G401.6 (cell line): ENCODE results near the gene MAP3K20.

Experiments used
- FAIRE-seq: peaks from 2 replicates; lab custom pipeline; 2012; peaks lifted over from hg19 to GRCh38; lab: Jason Lieb, UNC

MAP3K20 gene

DNA sequence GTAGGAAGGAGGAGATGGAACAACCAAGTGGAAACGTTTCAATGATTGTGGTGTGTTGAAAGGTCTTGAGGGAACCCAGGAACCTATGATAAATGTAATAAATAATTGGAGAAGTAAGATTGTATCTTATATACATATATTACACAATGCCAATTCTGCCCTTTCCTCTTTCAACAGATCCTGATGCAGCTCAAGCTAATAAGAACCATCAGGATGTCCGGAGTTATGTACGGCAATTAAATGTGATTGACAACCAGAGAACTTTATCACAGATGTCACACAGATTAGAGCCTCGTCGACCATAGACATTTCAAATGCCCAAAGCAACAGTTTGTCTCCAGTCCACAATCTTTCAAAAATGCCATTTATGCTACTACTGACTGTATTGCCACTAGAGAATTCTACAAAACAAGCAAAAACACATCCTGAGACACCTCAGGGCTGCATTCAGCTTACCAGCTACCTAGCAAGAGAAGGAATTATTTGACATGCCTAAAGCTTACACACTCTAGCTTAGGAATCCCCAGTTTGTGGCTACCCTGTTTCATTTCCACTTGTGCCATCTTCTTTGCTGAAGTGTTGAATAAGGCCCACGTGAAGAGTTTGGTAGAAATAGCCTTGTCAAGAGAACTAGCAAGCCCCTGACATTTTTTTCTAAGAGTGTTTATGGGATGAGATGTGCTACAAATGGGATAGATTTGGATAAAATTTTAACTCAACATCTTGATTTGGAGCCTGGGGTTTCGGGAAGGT is 24.0 kb upstream of the MAP3K20 start:
- no peak for FAIRE-seq

- no peak for FAIRE-seq
These were observed 22.5 kb upstream of the MAP3K20 start for GRCh38 chr2:173053043-173053699.

DNA sequence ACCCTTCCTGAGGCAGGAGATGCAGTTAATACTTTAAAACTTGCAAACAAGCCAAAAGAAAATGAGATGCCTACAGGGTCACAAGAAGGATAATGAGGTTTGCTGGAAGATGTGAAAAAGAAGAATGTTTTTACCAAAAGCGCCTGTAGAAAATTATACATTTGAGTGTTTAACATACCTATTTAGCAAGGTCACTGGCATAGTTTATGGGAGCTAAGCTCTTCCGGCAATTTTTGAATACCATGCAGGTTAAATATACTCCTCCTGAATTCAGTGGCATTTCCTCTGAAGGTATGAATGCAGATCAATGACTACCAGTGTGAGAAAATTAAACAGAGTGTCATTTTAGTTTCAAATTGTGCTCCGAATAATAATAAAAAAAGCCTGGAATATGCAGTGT is 21.2 kb upstream of the MAP3K20 start:
- FAIRE-seq, result no peak

GRCh38 chr2:173056705-173057364 is 18.8 kb upstream of the MAP3K20 start:
- FAIRE-seq, result no peak

DNA sequence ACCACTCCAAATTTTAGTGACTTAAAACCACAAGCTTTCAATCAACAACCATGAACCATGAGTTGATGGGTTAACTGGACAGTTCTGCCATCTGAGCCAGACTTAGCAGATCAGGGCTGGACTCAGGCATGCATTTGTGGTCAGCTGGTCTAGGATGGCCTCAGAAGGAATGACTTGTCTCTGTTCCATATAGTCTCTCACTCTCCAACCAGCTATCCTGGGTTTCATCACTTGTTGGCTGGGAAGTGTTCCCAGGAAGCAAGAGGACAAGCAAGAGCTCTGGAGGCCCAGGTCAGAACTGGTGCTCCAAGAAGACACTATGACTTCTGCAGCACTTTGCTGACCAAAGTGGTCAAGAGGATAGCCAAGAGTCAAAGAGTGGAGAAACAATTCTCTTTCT is 17.5 kb upstream of the MAP3K20 start:
- FAIRE-seq, result no peak

DNA sequence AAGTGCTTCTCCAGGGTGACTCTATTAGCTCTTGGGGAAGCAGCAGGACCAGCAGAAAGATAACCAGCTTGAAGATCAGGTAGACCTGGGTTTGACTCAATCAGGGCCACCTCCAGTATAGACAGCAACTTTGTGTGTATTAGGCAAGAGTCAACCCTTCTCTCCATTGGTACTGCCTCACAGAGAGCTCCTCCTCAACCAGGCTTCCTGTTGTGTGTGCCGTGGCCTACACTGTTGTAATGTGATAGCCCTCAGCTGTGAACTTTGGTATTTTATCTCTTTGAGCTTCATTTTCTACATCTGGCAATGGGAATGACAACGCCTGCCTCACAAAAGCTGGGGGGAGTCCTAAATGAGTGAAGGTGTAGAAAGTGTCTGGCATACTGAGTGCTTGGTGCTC is 17.0 kb upstream of the MAP3K20 start:
- no peak for FAIRE-seq

DNA sequence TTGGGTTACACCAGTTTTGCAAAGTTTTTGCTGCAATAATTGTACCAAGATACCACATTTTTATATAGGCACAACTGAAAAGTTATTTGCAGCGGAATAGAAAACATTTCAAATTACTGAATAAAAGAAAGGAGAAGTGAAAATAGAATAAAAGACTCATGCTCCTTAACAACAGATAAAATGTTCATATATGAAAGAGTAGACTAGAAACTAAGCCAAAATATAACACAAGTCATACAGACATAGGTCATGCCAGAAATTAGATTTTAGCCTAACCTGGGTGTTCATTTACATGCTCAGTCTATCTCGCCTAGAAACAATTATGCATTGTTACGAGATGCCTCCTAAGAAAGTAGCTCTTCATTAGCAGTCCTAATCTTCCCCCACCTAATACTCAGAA is 16.4 kb upstream of the MAP3K20 start:
- no peak for FAIRE-seq

DNA sequence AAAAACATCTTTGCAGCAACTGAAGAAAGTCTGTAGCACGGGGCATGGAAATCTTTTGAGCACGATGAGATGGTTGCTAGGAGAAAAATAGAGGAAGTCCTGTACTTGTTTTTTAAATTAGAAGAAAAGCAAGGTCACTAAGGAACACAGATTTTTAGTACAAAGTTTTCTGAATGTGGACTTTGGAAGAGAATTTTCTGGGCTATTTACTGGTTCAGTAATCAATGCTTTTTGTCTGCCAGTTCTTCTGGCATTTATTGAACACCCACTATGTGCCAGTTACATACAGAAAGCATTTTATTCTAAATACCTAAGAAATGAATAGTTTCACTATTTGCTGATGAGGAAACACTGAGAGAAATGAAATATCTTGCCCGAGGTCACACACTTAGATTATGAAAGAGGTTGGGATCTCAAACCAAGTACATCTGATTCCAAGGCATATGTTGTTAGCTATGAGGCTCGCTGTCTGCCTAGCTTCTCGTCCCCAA is 15.6 kb upstream of the MAP3K20 start:
- no peak for FAIRE-seq

DNA sequence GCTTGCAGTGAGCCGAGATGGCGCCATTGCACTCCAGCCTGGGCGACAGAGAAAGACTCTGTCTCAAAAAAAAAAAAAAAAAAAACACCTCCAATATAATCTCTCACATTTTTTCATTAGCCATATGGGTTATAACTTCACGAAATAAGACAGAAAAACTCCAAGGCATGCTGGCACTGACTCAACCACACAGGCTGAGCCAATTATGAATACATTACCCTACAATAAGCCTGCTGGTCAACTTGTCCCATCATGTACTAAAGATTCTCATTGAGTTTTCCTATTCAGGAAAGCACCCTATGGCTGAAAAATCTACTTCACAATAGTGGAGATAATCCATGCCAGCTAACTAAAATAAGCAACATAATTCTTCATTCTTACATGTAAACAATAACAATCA is 12.8 kb upstream of the MAP3K20 start:
- no peak for FAIRE-seq

DNA sequence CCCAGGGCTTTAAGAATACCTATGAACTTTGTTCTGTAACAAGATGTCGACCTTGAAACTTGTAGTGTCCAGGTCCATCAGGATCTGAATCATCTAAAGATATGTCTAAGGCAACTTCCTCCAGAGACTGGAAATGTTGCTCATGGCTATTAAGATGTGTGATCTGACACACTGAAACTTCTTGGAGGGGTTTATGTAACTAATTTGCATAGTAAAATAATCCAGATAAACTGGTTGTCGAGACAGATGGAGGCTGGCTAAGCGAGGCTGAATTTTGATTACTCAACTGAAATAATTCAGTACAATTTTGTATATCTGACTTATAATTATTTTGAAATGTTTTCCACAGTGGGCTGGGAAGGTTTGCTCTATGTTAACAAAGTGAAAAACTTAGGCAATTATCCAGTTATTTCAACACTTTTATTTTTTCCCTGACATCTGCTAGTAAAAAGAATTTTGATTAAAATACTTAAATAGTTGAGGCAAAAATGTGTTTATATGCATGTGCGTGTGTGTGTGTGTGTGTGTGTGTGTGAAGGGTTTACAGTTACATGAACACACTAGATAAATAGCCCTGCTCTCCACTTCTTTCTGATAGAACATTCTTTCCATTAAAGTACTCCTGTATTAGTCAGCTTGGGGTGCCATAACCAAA is 11.4 kb upstream of the MAP3K20 start:
- FAIRE-seq, result no peak

- peak; percentile 11 for FAIRE-seq
These were observed 8.6 kb upstream of the MAP3K20 start for GRCh38 chr2:173066887-173067676.

- FAIRE-seq, result no peak
These were observed 428 bp upstream of the MAP3K20 start for GRCh38 chr2:173075056-173075780.

DNA sequence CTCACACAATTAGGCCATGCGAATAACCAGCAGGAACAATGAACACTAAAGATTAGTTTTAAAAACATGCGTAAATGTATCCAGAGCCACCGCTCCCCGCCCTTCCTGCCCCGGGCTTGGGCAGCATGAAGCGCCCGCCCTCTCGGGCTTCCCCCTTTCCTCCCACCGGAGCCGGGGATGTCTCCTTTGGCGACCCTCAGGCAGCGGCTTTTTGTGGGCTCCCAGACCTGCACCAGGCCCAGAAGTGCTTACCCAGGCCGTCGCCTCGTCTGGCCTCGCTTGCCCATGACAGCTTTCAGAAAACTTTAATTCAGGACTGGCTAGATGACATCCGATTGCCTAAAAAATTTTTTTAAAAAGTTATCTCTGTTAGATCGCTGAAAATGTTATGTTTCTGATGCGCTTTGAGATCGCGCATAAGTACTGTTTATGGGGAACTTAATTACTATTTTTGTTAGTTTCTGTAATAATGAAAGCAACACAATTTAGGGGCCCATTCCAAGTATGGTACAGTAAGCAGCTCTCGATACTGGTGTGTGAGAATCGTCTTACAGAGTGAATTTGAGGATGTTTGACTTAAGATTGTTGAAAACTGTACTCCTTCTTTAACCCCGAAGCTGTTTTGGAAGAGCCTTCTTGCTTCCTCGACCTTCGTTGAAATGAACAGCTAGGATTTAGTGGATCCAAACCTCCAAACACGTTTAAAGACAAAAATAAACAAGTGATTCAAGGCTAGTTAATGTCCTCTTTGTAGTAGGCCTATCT is 1.1 kb downstream of the MAP3K20 start:
- no peak for FAIRE-seq

DNA sequence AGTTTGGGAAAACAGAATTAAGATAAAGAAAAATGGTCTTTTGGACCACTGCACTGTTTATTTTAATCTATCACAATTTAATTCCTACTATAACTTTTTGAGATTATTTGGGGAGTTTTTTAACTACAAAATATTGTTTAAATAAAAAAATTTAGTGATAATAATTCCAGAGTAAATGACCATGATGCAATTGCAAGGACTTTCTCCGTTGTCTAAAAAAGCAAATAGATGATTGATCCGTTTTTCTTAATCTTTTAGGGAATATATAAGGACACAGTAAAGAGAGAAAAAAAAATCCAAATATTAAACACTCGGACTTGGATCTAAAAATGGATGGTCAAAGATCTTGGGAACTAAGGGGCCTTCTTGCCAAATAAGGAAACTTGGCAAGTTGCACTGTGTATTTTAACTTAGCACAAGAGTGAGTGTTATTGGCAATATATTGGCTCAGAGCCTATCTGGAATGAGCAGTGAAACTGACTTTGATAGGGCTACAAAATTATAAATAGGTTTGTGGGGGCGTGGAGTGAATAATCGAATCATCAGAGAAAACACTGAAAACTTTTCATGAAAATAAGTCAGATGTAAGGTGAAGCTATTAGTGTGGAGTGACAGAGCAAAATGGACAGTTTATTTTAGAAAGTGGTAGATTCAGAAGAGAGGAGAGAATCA is 2.0 kb downstream of the MAP3K20 start:
- FAIRE-seq, result no peak

DNA sequence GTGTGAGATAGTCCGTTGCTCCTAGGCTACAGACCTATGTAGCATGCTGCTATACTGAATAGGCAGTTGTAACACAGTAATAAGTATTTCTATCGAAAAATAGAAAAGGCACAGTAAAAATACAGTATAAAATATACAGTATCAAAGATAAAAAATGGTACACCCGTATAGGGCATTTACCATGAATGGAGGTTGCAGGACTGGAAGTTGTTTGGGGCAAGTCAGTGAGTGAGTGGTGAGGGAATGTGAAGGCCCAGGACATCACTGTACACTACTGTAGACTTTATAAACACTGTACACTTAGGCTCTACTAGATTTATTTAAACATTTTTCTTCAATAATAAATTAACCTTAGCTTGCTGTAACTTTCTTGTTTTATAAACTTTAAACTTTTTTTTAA is 3.5 kb downstream of the MAP3K20 start:
- FAIRE-seq, result no peak

DNA sequence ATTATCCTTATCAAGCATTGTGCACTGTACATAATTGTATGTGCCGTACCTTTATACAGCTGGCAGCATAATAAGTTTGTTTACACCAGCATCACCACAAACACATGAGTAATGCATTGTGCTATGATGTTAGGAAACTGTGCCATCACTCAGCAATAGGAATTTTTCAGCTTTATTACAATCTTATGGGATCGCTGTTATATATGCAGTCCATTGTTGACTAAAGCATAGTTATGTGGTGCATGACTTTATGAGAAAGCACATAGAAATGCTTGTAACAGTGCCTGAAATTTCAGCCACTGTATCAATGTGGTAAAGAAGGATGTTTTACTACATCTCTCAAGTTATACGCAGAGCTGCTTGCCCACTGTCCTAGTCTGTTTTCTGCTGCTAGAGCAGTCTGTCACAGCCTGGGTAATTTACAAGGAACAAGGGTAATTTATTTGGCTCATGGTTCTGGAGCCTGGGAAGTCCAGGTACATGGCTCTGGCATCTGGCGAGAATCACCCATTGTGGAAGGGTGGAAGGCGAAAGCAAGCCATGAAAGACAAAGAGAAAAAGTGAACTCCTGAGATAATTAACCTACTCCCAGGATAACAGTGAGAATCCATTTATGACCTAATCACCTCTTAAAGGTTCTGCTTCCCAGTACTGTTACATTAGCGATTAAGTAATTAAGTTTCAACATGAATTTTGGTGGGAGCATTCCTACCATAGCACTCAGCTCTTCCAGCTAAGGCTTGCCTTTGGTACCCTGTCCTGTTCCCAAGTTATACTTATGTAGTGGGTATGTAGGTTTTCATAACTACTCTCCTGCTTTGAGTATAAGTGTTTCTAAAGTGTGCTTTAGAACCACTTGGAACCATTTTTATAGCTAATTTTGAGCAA is 4.6 kb downstream of the MAP3K20 start:
- FAIRE-seq, result no peak

DNA sequence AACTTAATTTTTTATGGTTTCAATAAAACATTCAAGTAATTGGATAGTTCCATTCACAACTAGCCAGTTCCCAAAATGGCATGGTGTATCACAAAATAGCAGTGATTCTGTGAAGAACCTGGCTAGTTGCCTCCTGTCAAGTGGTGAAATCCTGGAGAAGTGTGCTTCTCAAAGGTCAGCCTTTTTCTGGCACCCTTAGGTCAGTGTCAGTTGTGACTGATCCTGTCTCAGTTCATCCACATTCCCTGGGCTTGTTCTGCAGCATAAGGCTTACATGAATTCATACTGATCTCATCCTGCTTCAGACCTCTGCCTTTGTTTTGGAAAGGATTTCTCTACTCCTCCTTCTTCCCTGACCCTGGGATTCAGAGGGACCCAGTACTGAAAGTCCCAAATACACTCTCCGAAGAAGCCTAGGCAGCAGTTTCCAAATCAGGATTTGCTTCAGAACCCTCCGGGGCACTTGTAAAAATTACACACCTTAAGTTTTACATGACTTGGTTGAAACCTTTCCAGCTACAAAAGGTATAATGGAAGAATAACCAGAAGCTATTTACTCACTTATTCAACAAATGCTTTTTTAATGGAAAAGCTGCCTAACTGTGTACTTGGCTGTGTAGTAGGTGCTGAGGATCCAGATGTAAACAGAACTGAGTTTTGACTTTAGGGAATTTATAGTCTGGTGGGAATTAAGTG is 11.0 kb downstream of the MAP3K20 start:
- FAIRE-seq, result no peak

- FAIRE-seq, result no peak
These were observed 11.6 kb downstream of the MAP3K20 start for GRCh38 chr2:173087214-173087581.
